IMR-90 (cell line): Measurements from ENCODE around the gene MTUS2. TPM values are rescaled to one million over a fixed set of nuclear protein-coding genes. Genes with fewer than 3 reads are reported as not detected.

ENCODE experiments used
- ATAC-seq: fragments of 200-7000 bp; cut with Tn5 transposase; 2 replicates; pipeline ENCODE4 v1.9.1; 2020; ENCODE audit warnings: low read depth, mild to moderate bottlenecking, moderate library complexity
- BruUV-seq: library from RNA; stranded (reverse); fragments of 400-500 nt; replicated peaks from 2 replicates; lab custom pipeline; 2021; lab: Mats Ljungman, UMichigan
- CTCF ChIA-PET: fragments of 300-600 bp; formaldehyde crosslinking; extraction: SDS; loops from one replicate; lab custom pipeline; 2021; ENCODE audit warnings: antibody characterized with exemption; lab: Yijun Ruan, JAX
- POLR2A ChIA-PET: fragments of 300-600 bp; sonication (Branson Sonifier 250); formaldehyde crosslinking; loops from one replicate; lab custom pipeline; 2022; ENCODE audit warnings: antibody characterized with exemption; ENCODE audit not compliant: unreplicated experiment; lab: Charles Lee
- DNase-seq: peaks from one replicate; pipeline ENCODE4 v3.0.0; 2013
- H2AFZ ChIP-seq: replicated peaks from 2 replicates; pipeline ENCODE3; 2013; ENCODE audit warnings: low read length, mild to moderate bottlenecking; ENCODE audit not compliant: poor library complexity
- H2AK5ac ChIP-seq: 2 replicates; pipeline ENCODE4 v1.6.1; 2013; ENCODE audit warnings: low read depth, low read length, inconsistent platforms
- H2AK9ac ChIP-seq: replicated peaks from 2 replicates; pipeline ENCODE3; 2013; ENCODE audit warnings: mild to moderate bottlenecking, low read depth, low read length, moderate library complexity; ENCODE audit not compliant: poor library complexity
- H2BK120ac ChIP-seq: 2 replicates; pipeline ENCODE4 v1.6.1; 2013; ENCODE audit warnings: low read depth, low read length, inconsistent platforms
- H2BK15ac ChIP-seq: 3 replicates; pipeline ENCODE4 v1.6.1; 2013; ENCODE audit warnings: low read depth, low read length, inconsistent platforms
- H2BK20ac ChIP-seq: 2 replicates; pipeline ENCODE4 v1.6.1; 2013; ENCODE audit warnings: low read depth, mild to moderate bottlenecking, inconsistent platforms, low read length, moderate library complexity
- H2BK5ac ChIP-seq: 2 replicates; pipeline ENCODE4 v1.6.1; 2013; ENCODE audit warnings: mild to moderate bottlenecking, low read depth, low read length, inconsistent platforms; ENCODE audit not compliant: poor library complexity, severe bottlenecking
- H3K14ac ChIP-seq: replicated peaks from 2 replicates; pipeline ENCODE4 v1.6.1; 2013; ENCODE audit warnings: low read depth, low read length, inconsistent platforms
- H3K18ac ChIP-seq: 2 replicates; pipeline ENCODE4 v1.6.1; 2013; ENCODE audit warnings: low read depth, low read length, control low read depth
- H3K23ac ChIP-seq: 2 replicates; pipeline ENCODE4 v1.6.1; 2013; ENCODE audit warnings: low read depth, low read length, inconsistent platforms
- H3K27ac ChIP-seq: 2 replicates; pipeline ENCODE4 v1.5.1; 2013; ENCODE audit warnings: mild to moderate bottlenecking, control low read depth, low read length; ENCODE audit not compliant: insufficient read depth
- H3K27me3 ChIP-seq: 2 replicates; pipeline ENCODE4 v1.6.1; 2013; ENCODE audit warnings: low read length; ENCODE audit not compliant: control insufficient read depth, insufficient read depth
- H3K36me3 ChIP-seq: 2 replicates; pipeline ENCODE4 v1.6.1; 2013; ENCODE audit warnings: low read length, mixed read lengths; ENCODE audit not compliant: control insufficient read depth, insufficient read depth
- H3K4ac ChIP-seq: 2 replicates; pipeline ENCODE4 v1.6.1; 2013; ENCODE audit warnings: low read depth, low read length, inconsistent platforms
- H3K4me1 ChIP-seq: 2 replicates; pipeline ENCODE4 v1.6.1; 2013; ENCODE audit warnings: low read length, mixed read lengths; ENCODE audit not compliant: control insufficient read depth, insufficient read depth
- H3K4me2 ChIP-seq: 2 replicates; pipeline ENCODE4 v1.6.1; 2013; ENCODE audit warnings: low read depth, mild to moderate bottlenecking, control low read depth, low read length, moderate library complexity
- H3K4me3 ChIP-seq: 2 replicates; pipeline ENCODE4 v1.5.1; 2013; ENCODE audit warnings: low read depth, mild to moderate bottlenecking, control low read depth, low read length, moderate library complexity; ENCODE audit not compliant: insufficient read depth
- H3K56ac ChIP-seq: 2 replicates; pipeline ENCODE4 v1.6.1; 2013; ENCODE audit warnings: low read length, inconsistent platforms; ENCODE audit not compliant: insufficient read depth; ENCODE audit errors: extremely low read depth
- H3K79me1 ChIP-seq, 2 experiments: 2 replicates each; pipeline ENCODE4 v1.6.1; 2013; ENCODE audit warnings: low read length in 2 of 2, inconsistent platforms in 1 of 2, low read depth in 1 of 2
- H3K9ac ChIP-seq: 2 replicates; pipeline ENCODE4 v1.6.1; 2013; ENCODE audit warnings: low read depth, low read length, control low read depth
- H3K9me1 ChIP-seq: 2 replicates; pipeline ENCODE4 v1.6.1; 2013; ENCODE audit warnings: low read length, inconsistent platforms; ENCODE audit not compliant: insufficient read depth
- H3K9me3 ChIP-seq: 2 replicates; pipeline ENCODE4 v1.6.1; 2013; ENCODE audit warnings: low read length; ENCODE audit not compliant: control insufficient read depth, insufficient read depth
- H4K20me1 ChIP-seq: 2 replicates; pipeline ENCODE4 v1.6.1; 2013; ENCODE audit warnings: low read length, inconsistent platforms; ENCODE audit not compliant: insufficient read depth
- H4K5ac ChIP-seq: 2 replicates; pipeline ENCODE4 v1.6.1; 2013; ENCODE audit warnings: mild to moderate bottlenecking, low read depth, low read length, control low read depth
- H4K8ac ChIP-seq, 2 experiments: 2 replicates each; pipeline ENCODE4 v1.6.1; 2013; ENCODE audit warnings: low read depth in 2 of 2, low read length in 2 of 2, control low read depth in 1 of 2, inconsistent platforms in 1 of 2
- H4K91ac ChIP-seq: 2 replicates; pipeline ENCODE4 v1.6.1; 2013; ENCODE audit warnings: low read depth, low read length, inconsistent platforms; ENCODE audit not compliant: insufficient read depth
- BHLHE40 ChIP-seq: fragments of 150-350 bp; IDR thresholded peaks from 2 replicates; pipeline ENCODE4 v1.6.1; 2016; ENCODE audit warnings: mild to moderate bottlenecking, low read depth, low read length
- CEBPB ChIP-seq: IDR thresholded peaks from 2 replicates; pipeline ENCODE4 v1.6.1; 2012; ENCODE audit warnings: low read depth, low read length, improper control_type of control experiment
- CHD1 ChIP-seq: IDR thresholded peaks from 2 replicates; pipeline ENCODE4 v1.6.1; 2012; ENCODE audit warnings: low read depth, low read length, improper control_type of control experiment
- FOS ChIP-seq: fragments of 150-350 bp; IDR thresholded peaks from 2 replicates; pipeline ENCODE4 v1.6.1; 2016; ENCODE audit warnings: low read depth, low read length
- MAZ ChIP-seq: IDR thresholded peaks from 2 replicates; pipeline ENCODE4 v1.6.1; 2012; ENCODE audit warnings: low read depth, mild to moderate bottlenecking, low read length, improper control_type of control experiment, moderate library complexity, borderline replicate concordance
- MXI1 ChIP-seq: IDR thresholded peaks from 2 replicates; pipeline ENCODE4 v1.6.1; 2012; ENCODE audit warnings: low read depth, mild to moderate bottlenecking, low read length, moderate library complexity, borderline replicate concordance
- NFE2L2 ChIP-seq: fragments of 150-350 bp; IDR thresholded peaks from 2 replicates; pipeline ENCODE4 v1.6.1; 2016; ENCODE audit warnings: low read depth, mild to moderate bottlenecking, low read length
- POLR2A ChIP-seq: IDR thresholded peaks from 2 replicates; pipeline ENCODE4 v1.6.1; 2012; ENCODE audit warnings: mild to moderate bottlenecking, low read depth, low read length
- RAD21 ChIP-seq: IDR thresholded peaks from 2 replicates; pipeline ENCODE4 v1.6.1; 2012; ENCODE audit warnings: low read length, improper control_type of control experiment
- RCOR1 ChIP-seq: IDR thresholded peaks from 2 replicates; pipeline ENCODE4 v1.6.1; 2012; ENCODE audit warnings: mild to moderate bottlenecking, low read length, improper control_type of control experiment; ENCODE audit not compliant: insufficient replicate concordance
- RFX5 ChIP-seq: IDR thresholded peaks from 2 replicates; pipeline ENCODE4 v1.8.0; 2012; ENCODE audit warnings: low read depth, mild to moderate bottlenecking, low read length, moderate library complexity
- WGBS, 2 experiments: methylation state at CpG; one replicate each; pipeline versions ENCODE4 v1.1.5 to v1.1.7; 2013; ENCODE audit warnings: missing lambda C conversion rate in 2 of 2; ENCODE audit not compliant: insufficient read length in 1 of 2; ENCODE audit errors: extremely low coverage in 2 of 2; 5-methylcytosine and 5-hydroxymethylcytosine counted together
- dilution Hi-C: fragments of 300-500 bp; cut with HindIII; formaldehyde crosslinking; loops from one replicate; pipeline ENCODE4 v1.14.3; 2018; ENCODE audit warnings: low sequenced_read_pairs; ENCODE audit not compliant: unreplicated experiment
- in situ Hi-C: fragments of 300-500 bp; cut with MboI; formaldehyde crosslinking; loops from 3 replicates; pipeline ENCODE4 v1.14.3; 2019; ENCODE audit warnings: low sequenced_read_pairs, inconsistent platforms, mixed read lengths
- intact Hi-C: fragments of 100-400 bp; cut with micrococcal nuclease; formaldehyde crosslinking; loops from 2 replicates; pipeline ENCODE4 v1.10.0; 2022
- polyA plus RNA-seq, 3 experiments: library from polyadenylated mRNA; depleted of rRNA; stranded (reverse); fragments of >200 nt; gene quantifications; 2 replicates each; pipeline ENCODE4 v1.2.3, GENCODE V29; 2012; ENCODE audit warnings: low replicate concordance in 1 of 3
- total RNA-seq: library from RNA; depleted of rRNA; stranded (reverse); fragments of >200 nt; gene quantifications from 2 replicates; pipeline ENCODE4 v1.2.3, GENCODE V29; 2012
- TF ChIP-seq, protein P1 (sequence below): fragments of 150-350 bp; IDR thresholded peaks from 2 replicates; pipeline ENCODE4 v1.6.1; 2017; ENCODE audit warnings: mild to moderate bottlenecking, antibody characterized with exemption, low read length, low read depth
- TF ChIP-seq, protein P2 (sequence below): fragments of 150-350 bp; IDR thresholded peaks from 2 replicates; pipeline ENCODE4 v1.6.1; 2016; ENCODE audit warnings: low read depth, mild to moderate bottlenecking, low read length, moderate library complexity, borderline replicate concordance

Gene MTUS2
- total and polyA plus RNA-seq, 2 of the 4 experiments (the other 2 are of a cell fraction) = under 0.01 to 0.02 TPM

DNA sequence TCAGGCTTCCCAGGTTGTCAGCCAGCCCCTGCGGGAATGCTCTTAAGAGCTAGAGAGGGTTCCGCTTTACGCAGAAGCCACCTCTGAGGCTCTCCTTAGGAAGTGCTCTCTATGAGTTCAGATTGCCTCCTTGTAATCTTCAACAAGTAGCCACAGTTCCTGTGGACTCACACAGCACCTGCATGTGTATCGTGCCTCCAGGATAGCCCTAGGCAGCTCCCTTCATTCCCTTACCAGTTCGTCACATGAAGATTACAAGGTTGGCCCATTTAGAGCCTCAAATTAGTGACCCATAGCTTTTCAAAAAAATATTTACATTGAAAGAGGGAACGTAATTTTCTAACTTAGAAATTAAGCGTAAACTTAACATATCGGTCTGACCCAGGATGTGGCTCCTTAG is 284.3 kb downstream of the MTUS2 start:
- Histone ChIP-seq H3K4me3 (no peak overlapping the region), H3K4ac (no peak overlapping the region), H4K5ac (no peak overlapping the region), H3K14ac (no peak overlapping the region), H3K79me1 (no peaks in the 10 kb centered on the region), H2AK9ac (no peak overlapping the region), H3K18ac (no peak overlapping the region), H3K36me3 (no peaks in the 10 kb centered on the region), H4K91ac (no peak overlapping the region), H2BK5ac (no peak overlapping the region), H2BK15ac (no peak overlapping the region), H2BK120ac (no peak overlapping the region), H3K27me3 (no peaks in the 10 kb centered on the region), H2BK20ac (no peak overlapping the region), H3K4me1 (no peaks in the 10 kb centered on the region), H2AK5ac (no peak overlapping the region), H3K9ac (no peak overlapping the region), H3K9me3 (peaks cover 7% of the 10 kb centered on the region), H3K9me1 (no peaks in the 10 kb centered on the region), H3K4me2 (no peak overlapping the region), H4K8ac (no peak overlapping the region), H3K56ac (no peak overlapping the region), H3K23ac (no peak overlapping the region), H4K20me1 (no peaks in the 10 kb centered on the region), H3K27ac (no peak overlapping the region), H2AFZ (no peak overlapping the region)
- ChIA-PET CTCF (no interaction called here), POLR2A (no interaction called here)
- intact Hi-C loops = no loop called here
- no peak for ATAC-seq
- no peak for DNase-seq
- 82% methylated on average over 3 of the region's 8 CpGs; no CpG with 5 or more reads in 1 of the 2 experiments for WGBS, 2 experiments
- BruUV-seq = no TSS peak
- in situ Hi-C loops = no loop called here
- TF ChIP-seq MAZ (no peak), FOS (no peak), POLR2A (no peak), RAD21 (no peak), CEBPB (no peak), CHD1 (no peak), MXI1 (no peak), RFX5 (no peak), BHLHE40 (no peak), RCOR1 (no peak), NFE2L2 (no peak)
- TF ChIP-seq, protein P1, sequence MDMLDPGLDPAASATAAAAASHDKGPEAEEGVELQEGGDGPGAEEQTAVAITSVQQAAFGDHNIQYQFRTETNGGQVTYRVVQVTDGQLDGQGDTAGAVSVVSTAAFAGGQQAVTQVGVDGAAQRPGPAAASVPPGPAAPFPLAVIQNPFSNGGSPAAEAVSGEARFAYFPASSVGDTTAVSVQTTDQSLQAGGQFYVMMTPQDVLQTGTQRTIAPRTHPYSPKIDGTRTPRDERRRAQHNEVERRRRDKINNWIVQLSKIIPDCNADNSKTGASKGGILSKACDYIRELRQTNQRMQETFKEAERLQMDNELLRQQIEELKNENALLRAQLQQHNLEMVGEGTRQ = no peak
- TF ChIP-seq, protein P2, sequence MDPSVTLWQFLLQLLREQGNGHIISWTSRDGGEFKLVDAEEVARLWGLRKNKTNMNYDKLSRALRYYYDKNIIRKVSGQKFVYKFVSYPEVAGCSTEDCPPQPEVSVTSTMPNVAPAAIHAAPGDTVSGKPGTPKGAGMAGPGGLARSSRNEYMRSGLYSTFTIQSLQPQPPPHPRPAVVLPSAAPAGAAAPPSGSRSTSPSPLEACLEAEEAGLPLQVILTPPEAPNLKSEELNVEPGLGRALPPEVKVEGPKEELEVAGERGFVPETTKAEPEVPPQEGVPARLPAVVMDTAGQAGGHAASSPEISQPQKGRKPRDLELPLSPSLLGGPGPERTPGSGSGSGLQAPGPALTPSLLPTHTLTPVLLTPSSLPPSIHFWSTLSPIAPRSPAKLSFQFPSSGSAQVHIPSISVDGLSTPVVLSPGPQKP = no peak
- dilution Hi-C loops = no loop called here
